Adrenal gland (tissue), 5 donors: Measurements from ENCODE around the gene NOP56.

ENCODE experiments used
- POLR2A ChIP-seq, 2 donors: fragments of 450-650 bp; IDR thresholded peaks; one replicate each; pipeline ENCODE4 v1.6.1; 2017; ENCODE audit warnings: antibody characterized with exemption in 2 of 2, mild to moderate bottlenecking in 2 of 2, moderate library complexity in 1 of 2
- TF ChIP-seq, protein P1 (sequence below), 6 experiments: fragments of 450-650 bp in 4 of 6; fragments of 200-600 bp in 2 of 6; sonication (generic) in 1 of 6; IDR thresholded peaks; 1 replicate in 5 of 6; 2 replicates in 1 of 6; pipeline versions ENCODE4 v1.5.1 to v1.8.0; 2016 to 2021; ENCODE audit warnings: antibody characterized with exemption in 6 of 6, mild to moderate bottlenecking in 2 of 6, moderate library complexity in 1 of 6
- donor health status: DM: no; HTN: no; CAD: no.

DNA sequence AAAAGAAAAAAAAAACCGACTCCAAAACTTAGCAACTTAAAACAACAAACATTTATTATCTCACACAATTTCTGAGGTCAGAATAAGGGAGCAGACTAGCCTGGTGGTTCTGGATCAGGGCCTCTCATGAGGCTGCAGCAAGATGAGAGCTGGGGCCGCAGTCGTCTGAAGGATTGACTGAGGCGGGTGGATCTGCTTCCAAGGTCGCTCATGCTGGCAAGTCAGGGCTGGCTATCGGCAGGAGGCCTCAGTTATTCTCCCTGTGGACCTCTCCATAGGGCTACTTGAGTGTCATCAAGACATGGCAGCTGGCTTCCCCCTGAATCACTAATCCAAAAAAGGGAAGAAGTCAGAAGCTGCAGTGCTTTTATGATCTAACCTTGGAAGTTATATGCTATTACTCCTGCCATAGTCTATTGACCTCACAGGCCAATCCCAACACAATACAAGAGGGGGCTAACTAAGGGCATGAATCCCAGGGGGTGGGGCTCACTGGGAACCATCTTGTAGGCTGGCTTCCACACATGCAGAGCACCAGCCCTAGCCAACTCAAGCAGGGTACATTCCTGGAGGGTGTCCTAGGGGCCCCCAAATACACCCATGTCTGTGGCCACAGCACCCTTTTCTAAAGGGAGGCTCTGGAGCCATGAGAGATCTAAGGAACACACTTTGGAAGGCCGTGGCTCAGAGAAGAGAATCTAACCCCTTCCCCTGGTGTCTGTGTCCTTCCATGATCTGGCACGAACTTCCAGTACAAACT, 51.5 kb downstream of the NOP56 start:
- TF ChIP-seq, protein P1, sequence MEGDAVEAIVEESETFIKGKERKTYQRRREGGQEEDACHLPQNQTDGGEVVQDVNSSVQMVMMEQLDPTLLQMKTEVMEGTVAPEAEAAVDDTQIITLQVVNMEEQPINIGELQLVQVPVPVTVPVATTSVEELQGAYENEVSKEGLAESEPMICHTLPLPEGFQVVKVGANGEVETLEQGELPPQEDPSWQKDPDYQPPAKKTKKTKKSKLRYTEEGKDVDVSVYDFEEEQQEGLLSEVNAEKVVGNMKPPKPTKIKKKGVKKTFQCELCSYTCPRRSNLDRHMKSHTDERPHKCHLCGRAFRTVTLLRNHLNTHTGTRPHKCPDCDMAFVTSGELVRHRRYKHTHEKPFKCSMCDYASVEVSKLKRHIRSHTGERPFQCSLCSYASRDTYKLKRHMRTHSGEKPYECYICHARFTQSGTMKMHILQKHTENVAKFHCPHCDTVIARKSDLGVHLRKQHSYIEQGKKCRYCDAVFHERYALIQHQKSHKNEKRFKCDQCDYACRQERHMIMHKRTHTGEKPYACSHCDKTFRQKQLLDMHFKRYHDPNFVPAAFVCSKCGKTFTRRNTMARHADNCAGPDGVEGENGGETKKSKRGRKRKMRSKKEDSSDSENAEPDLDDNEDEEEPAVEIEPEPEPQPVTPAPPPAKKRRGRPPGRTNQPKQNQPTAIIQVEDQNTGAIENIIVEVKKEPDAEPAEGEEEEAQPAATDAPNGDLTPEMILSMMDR (IDR thresholded peaks at IDR 0.05), result no peak
- no peak for TF ChIP-seq POLR2A (IDR thresholded peaks at IDR 0.05)
